Measurements from ENCODE around the gene EIF4G2. TPM values are rescaled to one million over a fixed set of nuclear protein-coding genes. Genes with fewer than 3 reads are reported as not detected.

The EIF4G2 gene
- total RNA-seq, 5 donors from 2014 or later (not counting 1 experiment from before 2014, with no cell fraction given), result 575 to 1,022 (median 643) TPM

DNA sequence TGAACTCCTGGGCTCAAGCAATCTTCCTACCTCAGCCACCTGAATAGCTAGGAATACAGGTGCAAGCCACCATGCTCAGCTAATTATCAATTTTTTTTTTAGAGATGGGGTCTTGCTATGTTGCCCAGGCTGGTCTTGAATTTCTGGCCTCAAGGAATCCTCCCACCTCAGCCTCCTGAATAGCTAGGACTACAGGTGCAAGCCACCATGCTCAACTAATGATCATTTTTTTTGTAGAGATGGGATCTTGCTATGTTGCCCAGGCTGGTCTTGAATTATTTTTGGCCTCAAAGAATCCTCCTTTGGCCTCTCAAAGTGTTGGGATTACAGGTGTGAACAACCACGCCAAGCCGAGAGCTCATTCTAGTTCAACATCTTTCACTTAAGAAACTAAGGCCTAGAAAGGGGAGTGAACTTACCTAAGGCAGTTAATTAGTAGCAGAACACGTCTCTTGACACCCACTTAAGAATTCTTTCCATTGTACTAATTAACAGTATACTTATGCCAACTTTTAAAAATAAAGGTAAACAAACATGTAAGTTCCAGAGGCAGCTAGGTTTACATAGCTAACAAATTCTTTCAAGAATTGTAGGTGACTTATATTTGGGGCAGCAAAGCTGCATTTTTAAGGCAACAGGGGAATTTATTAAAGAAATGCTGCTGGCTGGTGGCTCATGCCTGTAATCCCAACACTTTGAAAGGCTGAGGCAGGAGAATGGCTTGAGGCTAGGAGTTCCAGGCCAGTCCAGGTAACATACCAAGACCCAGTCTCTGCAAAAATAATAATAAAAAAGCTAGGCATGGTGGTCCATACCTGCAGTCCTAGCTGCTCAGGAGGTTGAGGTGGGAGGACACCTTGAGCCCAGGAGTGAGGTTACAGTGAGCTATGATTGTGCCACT is 39.5 kb upstream of the EIF4G2 start:
- Mint-ChIP-seq H3K4me1 (peaks cover 17 to 19% (median 17%) of the 10 kb centered on the region in 3 donors), H3K9me3 (peaks cover 0 to 4% (median 0%) of the 10 kb centered on the region in 3 donors), H3K27ac (no peak overlapping the region), H3K27me3 (no peaks in the 10 kb centered on the region), H3K4me3 (no peak overlapping the region), H3K36me3 (peaks cover 12% of the 10 kb centered on the region)
- DNase-seq, result no peak
- ChIA-PET CTCF (interaction anchor here (0.7 to 3.0 kb wide), 4 partner anchors 10 to 39 kb away, joined by 3 to 15 read pairs (median 5); partner anchors contain the start of genes EIF4G2 (in 2 of the 2) and ZBED5 (in 1 of the 2)), POLR2A (interaction anchor here (0.6 to 2.5 kb wide), 7 partner anchors 8 to 39 kb away, joined by 3 to 16 read pairs (median 4); partner anchors contain the start of gene EIF4G2 (in 1 of the 2))
- WGBS (ENCODE audit: insufficient coverage), result no CpG with 5 or more reads among the region's 3 CpGs
- ATAC-seq (replicated peaks in 1 of 4), result no peak
- H3K27ac ChIP-seq (ENCODE audit: low read length), result no peak overlapping the region
- H3K27me3 ChIP-seq (replicated peaks in 1 of 2; ENCODE audit: control insufficient read depth in 2 of 2, extremely low read depth in 1 of 2, insufficient read depth in 2 of 2, low read length in 1 of 2), result no peaks in the 10 kb centered on the region
- no peaks in the 10 kb centered on the region for H3K9me3 ChIP-seq
- peaks cover 0 to 5% of the 10 kb centered on the region in 2 experiments for H3K4me1 ChIP-seq (ENCODE audit: control insufficient read depth in 1 of 2, extremely low read depth in 1 of 2, insufficient read depth in 2 of 2, low read length in 2 of 2)
- peaks cover 3 to 13% of the 10 kb centered on the region in 2 donors for H3K36me3 ChIP-seq (ENCODE audit: control insufficient read depth in 2 of 2, extremely low read depth in 1 of 2, insufficient read depth in 1 of 2, low read length in 1 of 2)
- H3K4me3 ChIP-seq (ENCODE audit: control insufficient read depth in 1 of 2, extremely low read depth in 1 of 2, low read length in 1 of 2), result no peak overlapping the region

- Histone ChIP-seq H3K9me3 (no peaks in the 10 kb centered on the region), H3K27me3 (replicated peaks in 1 of 2; ENCODE audit: control insufficient read depth in 2 of 2, extremely low read depth in 1 of 2, insufficient read depth in 2 of 2, low read length in 1 of 2) (no peaks in the 10 kb centered on the region), H3K27ac (ENCODE audit: low read length) (no peak overlapping the region), H3K4me1 (ENCODE audit: control insufficient read depth in 1 of 2, extremely low read depth in 1 of 2, insufficient read depth in 2 of 2, low read length in 2 of 2) (peaks cover 0 to 5% of the 10 kb centered on the region in 2 experiments), H3K36me3 (ENCODE audit: control insufficient read depth in 2 of 2, extremely low read depth in 1 of 2, insufficient read depth in 1 of 2, low read length in 1 of 2) (no peaks in the 10 kb centered on the region), H3K4me3 (ENCODE audit: control insufficient read depth in 1 of 2, extremely low read depth in 1 of 2, low read length in 1 of 2) (no peak overlapping the region)
- no peaks in the 10 kb centered on the region for H3K27me3 Mint-ChIP-seq
- H3K4me1 Mint-ChIP-seq, result peaks cover 9 to 17% (median 10%) of the 10 kb centered on the region in 3 donors
- peaks cover 0 to 4% (median 0%) of the 10 kb centered on the region in 3 donors for H3K9me3 Mint-ChIP-seq
- POLR2A ChIA-PET, result interaction anchor here (0.5 to 1.6 kb wide), 2 partner anchors 37 to 377 kb away, joined by 5 to 9 read pairs; partner anchors contain the start of gene EIF4G2 (in 1 of the 2)
- DNase-seq (no peak), ATAC-seq (replicated peaks in 1 of 4) (no peak)
- peak overlapping the region in 1 of 3 donors; percentile 7 for H3K4me3 Mint-ChIP-seq
- peak overlapping the region; percentile 9 to 24 for H3K27ac Mint-ChIP-seq
- peaks cover 3% of the 10 kb centered on the region for H3K36me3 Mint-ChIP-seq
- CTCF ChIA-PET, result interaction anchor here in 1 of 2 donors (3.0 kb wide), 1 partner anchor 37 kb away, joined by 15 read pairs; the partner anchor contains the start of gene EIF4G2
Measured at GRCh38 chr11:10846660-10847059, 37.9 kb upstream of the EIF4G2 start.

DNA sequence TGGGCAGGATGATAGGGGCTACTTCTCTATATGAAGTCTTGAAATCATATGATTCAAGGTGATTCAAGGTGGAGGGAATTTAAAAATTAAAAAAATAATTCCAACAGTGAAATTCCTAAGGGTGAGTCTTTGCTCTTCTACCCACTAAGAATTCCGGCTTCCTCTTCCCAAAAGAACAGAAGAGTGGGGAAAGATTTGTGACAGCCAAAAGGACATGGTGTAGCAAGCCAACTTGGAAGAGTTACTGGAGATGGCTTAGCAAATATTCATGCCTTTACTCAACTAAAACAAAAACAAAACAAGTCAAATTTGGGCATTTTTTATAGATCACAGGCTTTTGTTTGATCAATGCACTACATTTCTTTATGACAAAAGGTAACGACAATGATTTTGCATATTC is 36.9 kb upstream of the EIF4G2 start:
- Mint-ChIP-seq H3K9me3 (peaks cover 0 to 4% (median 0%) of the 10 kb centered on the region in 3 donors), H3K27me3 (no peaks in the 10 kb centered on the region), H3K36me3 (peaks cover 3% of the 10 kb centered on the region), H3K4me1 (peaks cover 10 to 27% (median 15%) of the 10 kb centered on the region in 3 donors), H3K4me3 (no peak overlapping the region), H3K27ac (no peak overlapping the region)
- Histone ChIP-seq H3K9me3 (no peaks in the 10 kb centered on the region), H3K27ac (ENCODE audit: low read length) (no peak overlapping the region), H3K27me3 (replicated peaks in 1 of 2; ENCODE audit: control insufficient read depth in 2 of 2, extremely low read depth in 1 of 2, insufficient read depth in 2 of 2, low read length in 1 of 2) (no peaks in the 10 kb centered on the region), H3K4me1 (ENCODE audit: control insufficient read depth in 1 of 2, extremely low read depth in 1 of 2, insufficient read depth in 2 of 2, low read length in 2 of 2) (peaks cover 0 to 5% of the 10 kb centered on the region in 2 experiments), H3K36me3 (ENCODE audit: control insufficient read depth in 2 of 2, extremely low read depth in 1 of 2, insufficient read depth in 1 of 2, low read length in 1 of 2) (no peaks in the 10 kb centered on the region), H3K4me3 (ENCODE audit: control insufficient read depth in 1 of 2, extremely low read depth in 1 of 2, low read length in 1 of 2) (no peak overlapping the region)
- CTCF ChIA-PET, result interaction anchor here in 1 of 2 donors (0.5 kb wide), 1 partner anchor 940 kb away, joined by 3 read pairs; no protein-coding TSS in a partner anchor
- DNase-seq (no peak), ATAC-seq (replicated peaks in 1 of 4) (no peak)
- POLR2A ChIA-PET, result interaction anchor here (0.7 to 1.6 kb wide), 2 partner anchors 28 to 36 kb away, joined by 3 to 9 read pairs; partner anchors contain the start of gene EIF4G2 (in 1 of the 2)
- WGBS (ENCODE audit: insufficient coverage), result no CpG with 5 or more reads among the region's 2 CpGs

DNA sequence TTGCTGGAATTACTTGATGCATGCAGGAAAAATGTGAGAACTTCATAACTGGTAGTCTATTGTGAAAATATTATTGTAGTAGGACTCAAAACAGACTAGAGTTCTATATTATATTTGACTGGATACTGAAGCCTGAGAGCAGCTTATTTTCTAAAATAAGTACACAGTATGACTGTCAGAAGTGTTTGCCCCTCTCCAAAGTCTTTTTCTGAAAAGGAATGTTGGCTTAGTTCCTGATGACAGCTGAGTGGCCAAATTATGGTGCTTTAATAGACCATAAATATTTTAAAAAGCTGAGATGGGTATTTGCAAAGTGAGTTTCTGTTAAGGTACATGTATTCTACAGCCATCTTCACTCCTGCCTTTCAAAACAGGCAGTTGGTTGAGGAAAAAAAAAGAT is 36.1 kb upstream of the EIF4G2 start:
- H3K27ac Mint-ChIP-seq, result no peak overlapping the region
- H3K36me3 Mint-ChIP-seq, result peaks cover 1% of the 10 kb centered on the region
- H3K4me1 Mint-ChIP-seq, result peaks cover 10 to 27% (median 15%) of the 10 kb centered on the region in 3 donors
- ChIA-PET CTCF (no interaction called here), POLR2A (interaction anchor here in 1 of 2 donors (0.7 kb wide), 1 partner anchor 28 kb away, joined by 3 read pairs; no protein-coding TSS in a partner anchor)
- peaks cover 0 to 4% (median 0%) of the 10 kb centered on the region in 3 donors for H3K9me3 Mint-ChIP-seq
- DNase-seq (no peak), ATAC-seq (replicated peaks in 1 of 4) (no peak)
- Histone ChIP-seq H3K27ac (ENCODE audit: low read length) (no peak overlapping the region), H3K4me3 (ENCODE audit: control insufficient read depth in 1 of 2, extremely low read depth in 1 of 2, low read length in 1 of 2) (no peak overlapping the region), H3K4me1 (ENCODE audit: control insufficient read depth in 1 of 2, extremely low read depth in 1 of 2, insufficient read depth in 2 of 2, low read length in 2 of 2) (peaks cover 0 to 5% of the 10 kb centered on the region in 2 experiments), H3K36me3 (ENCODE audit: control insufficient read depth in 2 of 2, extremely low read depth in 1 of 2, insufficient read depth in 1 of 2, low read length in 1 of 2) (no peaks in the 10 kb centered on the region), H3K27me3 (replicated peaks in 1 of 2; ENCODE audit: control insufficient read depth in 2 of 2, extremely low read depth in 1 of 2, insufficient read depth in 2 of 2, low read length in 1 of 2) (no peaks in the 10 kb centered on the region), H3K9me3 (no peaks in the 10 kb centered on the region)
- no peaks in the 10 kb centered on the region for H3K27me3 Mint-ChIP-seq
- no peak overlapping the region for H3K4me3 Mint-ChIP-seq

- Mint-ChIP-seq H3K4me1 (peaks cover 10 to 27% (median 15%) of the 10 kb centered on the region in 3 donors), H3K9me3 (peaks cover 0 to 4% (median 0%) of the 10 kb centered on the region in 3 donors), H3K27me3 (no peaks in the 10 kb centered on the region), H3K27ac (no peak overlapping the region), H3K4me3 (no peak overlapping the region), H3K36me3 (no peaks in the 10 kb centered on the region)
- Histone ChIP-seq H3K9me3 (no peaks in the 10 kb centered on the region), H3K27ac (ENCODE audit: low read length) (no peak overlapping the region), H3K4me1 (ENCODE audit: control insufficient read depth in 1 of 2, extremely low read depth in 1 of 2, insufficient read depth in 2 of 2, low read length in 2 of 2) (peaks cover 0 to 5% of the 10 kb centered on the region in 2 experiments), H3K4me3 (ENCODE audit: control insufficient read depth in 1 of 2, extremely low read depth in 1 of 2, low read length in 1 of 2) (no peak overlapping the region), H3K36me3 (ENCODE audit: control insufficient read depth in 2 of 2, extremely low read depth in 1 of 2, insufficient read depth in 1 of 2, low read length in 1 of 2) (no peaks in the 10 kb centered on the region), H3K27me3 (replicated peaks in 1 of 2; ENCODE audit: control insufficient read depth in 2 of 2, extremely low read depth in 1 of 2, insufficient read depth in 2 of 2, low read length in 1 of 2) (no peaks in the 10 kb centered on the region)
- ATAC-seq (replicated peaks in 1 of 4) (no peak), DNase-seq (no peak)
- ChIA-PET CTCF (no interaction called here), POLR2A (no interaction called here)
Measured at GRCh38 chr11:10844356-10844755, 35.6 kb upstream of the EIF4G2 start.

GRCh38 chr11:10838881-10839280 is 30.2 kb upstream of the EIF4G2 start:
- no CpG with 5 or more reads among the region's 3 CpGs for WGBS (ENCODE audit: insufficient coverage)

More at GRCh38 chr11:10838881-10839280, 30.2 kb upstream of the EIF4G2 start:
- POLR2A ChIA-PET, result interaction anchor here in 1 of 2 donors (0.6 to 1.9 kb wide), 3 partner anchors 29 to 92 kb away, joined by 4 to 7 read pairs (median 6); partner anchors contain the start of gene EIF4G2
- Histone ChIP-seq H3K27me3 (replicated peaks in 1 of 2; ENCODE audit: control insufficient read depth in 2 of 2, extremely low read depth in 1 of 2, insufficient read depth in 2 of 2, low read length in 1 of 2) (no peaks in the 10 kb centered on the region), H3K9me3 (no peaks in the 10 kb centered on the region), H3K36me3 (ENCODE audit: control insufficient read depth in 2 of 2, extremely low read depth in 1 of 2, insufficient read depth in 1 of 2, low read length in 1 of 2) (no peaks in the 10 kb centered on the region), H3K4me1 (ENCODE audit: control insufficient read depth in 1 of 2, extremely low read depth in 1 of 2, insufficient read depth in 2 of 2, low read length in 2 of 2) (no peaks in the 10 kb centered on the region), H3K4me3 (ENCODE audit: control insufficient read depth in 1 of 2, extremely low read depth in 1 of 2, low read length in 1 of 2) (no peak overlapping the region), H3K27ac (ENCODE audit: low read length) (no peak overlapping the region)
- CTCF ChIA-PET, result no interaction called here
- H3K27ac Mint-ChIP-seq, result no peak overlapping the region
- ATAC-seq (replicated peaks in 1 of 4), result no peak
- no peak overlapping the region for H3K4me3 Mint-ChIP-seq
- peaks cover 0 to 10% (median 7%) of the 10 kb centered on the region in 3 donors for H3K4me1 Mint-ChIP-seq
- no peaks in the 10 kb centered on the region for H3K9me3 Mint-ChIP-seq
- no peaks in the 10 kb centered on the region for H3K27me3 Mint-ChIP-seq
- DNase-seq, result no peak
- H3K36me3 Mint-ChIP-seq, result no peaks in the 10 kb centered on the region

Measured in T-cell (primary cell).